NCI-H1105 treated with DMSO at 0.1 percent for 48 hours (cell line): Measurements from ENCODE around the gene WASL.
A peak's percentile ranks its signal among the peaks of the same experiment; 100 is the strongest.

Experiments used
- DNase-seq: peaks from one replicate; lab custom pipeline; 2025; lab: John Stamatoyannopoulos, UW

Gene WASL

GRCh38 chr7:123690550-123690949, 58.3 kb downstream of the WASL start:
- DNase-seq = no peak

DNA sequence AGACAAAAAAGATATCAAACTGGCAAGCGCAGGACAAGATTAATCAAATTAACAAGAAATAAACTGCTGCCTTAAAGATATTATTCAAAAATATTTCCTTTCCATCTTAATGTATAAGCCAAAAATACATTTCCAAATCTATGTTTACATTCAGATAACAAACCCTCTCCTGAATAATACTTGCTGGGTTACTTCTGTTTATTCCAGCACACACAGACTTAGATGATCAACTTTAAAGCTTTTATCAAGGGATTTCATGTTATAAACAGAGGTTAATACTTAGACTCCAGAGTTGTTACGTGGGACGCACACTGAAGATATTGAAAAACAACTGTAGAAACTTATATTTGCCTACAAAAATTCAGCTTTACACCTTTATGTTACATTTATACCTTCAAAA, 59.6 kb downstream of the WASL start:
- DNase-seq = no peak

DNA sequence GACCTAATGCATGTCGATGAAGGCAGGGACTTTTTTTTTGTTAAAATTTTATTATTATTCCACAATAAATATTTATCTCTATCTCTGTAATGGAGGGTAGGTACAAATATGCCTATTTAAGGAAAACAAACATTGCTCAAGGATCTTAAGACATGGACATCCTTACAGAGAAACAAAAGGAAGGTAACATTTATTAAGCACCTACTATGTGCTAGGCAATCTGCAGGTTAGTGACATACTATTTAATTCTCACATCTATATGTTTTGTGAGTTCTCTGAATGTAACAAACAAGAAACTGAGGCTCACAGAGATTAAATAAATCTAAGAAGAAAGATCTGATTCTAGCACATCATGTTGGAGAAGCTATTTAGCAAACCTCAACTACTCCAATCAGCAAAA, 61.1 kb downstream of the WASL start:
- DNase-seq = no peak

DNA sequence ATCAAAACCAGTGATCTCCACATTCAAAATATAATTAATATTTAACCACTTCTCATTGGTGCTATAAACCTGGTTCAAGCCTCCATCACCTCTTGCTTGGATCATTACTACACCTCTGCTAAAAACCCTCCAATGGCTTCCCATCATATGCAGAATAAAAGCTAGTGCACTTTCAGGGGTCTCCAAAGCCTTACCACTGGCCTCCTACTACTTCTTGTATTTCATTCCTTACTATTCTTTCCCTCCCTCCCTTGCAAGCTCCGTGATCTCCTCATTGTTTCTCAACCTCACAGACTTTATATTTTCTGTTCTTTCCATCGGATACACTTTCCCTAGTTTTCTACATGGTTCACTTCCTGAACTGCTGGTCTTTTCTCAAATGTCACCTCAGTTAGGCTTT, 61.6 kb downstream of the WASL start:
- no peak for DNase-seq

DNA sequence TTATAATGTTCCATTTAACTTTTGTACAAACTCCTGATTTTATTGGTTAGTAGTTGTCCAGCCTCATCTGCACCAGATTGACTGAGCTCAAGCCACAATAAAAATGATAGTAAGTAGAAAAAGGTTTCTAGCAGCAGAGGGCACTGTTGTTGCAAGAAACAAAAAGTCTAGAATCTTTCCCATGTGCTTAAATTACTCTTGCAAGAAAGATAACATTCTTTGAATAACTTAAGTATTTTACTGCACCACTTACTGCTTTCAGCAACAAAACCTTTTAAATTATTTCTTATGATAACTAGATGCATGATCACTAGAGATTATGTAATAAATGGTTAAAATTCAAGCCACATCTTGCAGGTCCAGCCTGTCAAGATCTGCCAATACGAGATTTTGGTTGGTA, 66.1 kb downstream of the WASL start:
- DNase-seq = peak; percentile 27

- no peak for DNase-seq
These were observed 67.2 kb downstream of the WASL start for GRCh38 chr7:123681561-123681960.

DNA sequence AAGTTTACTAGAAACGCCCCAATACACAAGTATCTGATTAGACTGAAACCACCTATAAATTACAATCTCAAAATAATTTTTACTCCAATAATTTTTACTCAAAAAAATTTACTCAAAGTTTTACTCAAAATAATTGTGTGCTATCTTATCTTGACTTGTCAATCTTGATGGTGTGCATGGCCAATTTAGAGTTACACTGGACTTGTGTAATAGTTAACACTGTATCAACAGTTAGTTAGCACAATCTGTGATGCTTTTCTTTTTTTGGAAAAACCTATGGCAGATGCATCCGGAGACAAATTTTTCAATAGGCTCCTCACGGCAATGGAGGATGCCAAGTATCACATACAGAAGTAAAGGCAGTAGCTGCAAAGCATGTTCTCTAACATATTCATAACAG, 68.2 kb downstream of the WASL start:
- DNase-seq = no peak

DNA sequence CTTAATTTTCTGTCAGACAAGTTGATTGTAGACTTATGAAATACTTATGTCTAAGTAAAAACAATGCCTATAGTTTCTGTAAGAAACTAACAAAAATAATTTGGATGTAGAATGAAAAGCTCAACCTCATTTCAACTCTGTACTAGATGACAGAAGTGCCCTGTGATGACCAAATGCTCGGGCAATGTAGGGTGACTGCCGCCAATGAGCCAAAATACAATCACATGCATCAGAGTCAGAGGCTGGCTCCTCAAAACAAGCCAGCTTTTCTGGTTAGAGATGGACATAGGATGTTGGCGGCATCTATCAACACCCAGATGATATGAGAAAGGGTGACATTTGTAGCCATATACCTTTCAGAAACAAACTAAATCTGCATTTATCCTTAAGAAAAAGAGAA, 69.2 kb downstream of the WASL start:
- no peak for DNase-seq

DNA sequence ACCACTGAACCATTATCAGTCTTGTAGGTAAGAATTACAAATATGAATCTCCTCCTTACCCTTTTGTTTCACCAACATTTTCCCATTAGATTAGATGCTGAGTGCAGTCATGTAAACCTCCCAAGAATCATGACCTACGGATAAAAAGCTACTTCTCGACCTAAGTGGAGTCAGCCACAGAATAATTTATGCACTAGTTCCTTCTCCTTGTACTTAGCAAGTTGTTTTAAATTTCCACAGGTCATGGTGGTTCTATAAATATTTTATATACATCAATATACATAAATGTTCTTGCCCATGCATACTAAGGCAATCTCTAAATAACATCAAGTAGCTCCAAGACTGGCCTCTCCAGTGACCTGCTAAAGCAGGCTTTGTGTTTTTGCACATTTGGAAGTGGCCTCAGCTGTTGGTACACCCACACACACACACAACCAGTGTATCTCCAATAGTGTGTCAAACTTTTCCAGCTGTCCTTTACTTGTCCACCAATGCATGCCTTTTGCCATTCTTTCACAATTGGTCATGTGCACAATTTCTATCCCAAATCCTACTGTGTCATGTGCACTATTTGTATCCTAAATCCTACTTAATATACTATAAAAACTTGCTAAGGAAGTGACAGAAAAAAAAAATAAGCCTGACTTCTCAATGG, 71.6 kb downstream of the WASL start:
- DNase-seq = no peak

GRCh38 chr7:123675181-123675473, 73.7 kb downstream of the WASL start:
- no peak for DNase-seq

DNA sequence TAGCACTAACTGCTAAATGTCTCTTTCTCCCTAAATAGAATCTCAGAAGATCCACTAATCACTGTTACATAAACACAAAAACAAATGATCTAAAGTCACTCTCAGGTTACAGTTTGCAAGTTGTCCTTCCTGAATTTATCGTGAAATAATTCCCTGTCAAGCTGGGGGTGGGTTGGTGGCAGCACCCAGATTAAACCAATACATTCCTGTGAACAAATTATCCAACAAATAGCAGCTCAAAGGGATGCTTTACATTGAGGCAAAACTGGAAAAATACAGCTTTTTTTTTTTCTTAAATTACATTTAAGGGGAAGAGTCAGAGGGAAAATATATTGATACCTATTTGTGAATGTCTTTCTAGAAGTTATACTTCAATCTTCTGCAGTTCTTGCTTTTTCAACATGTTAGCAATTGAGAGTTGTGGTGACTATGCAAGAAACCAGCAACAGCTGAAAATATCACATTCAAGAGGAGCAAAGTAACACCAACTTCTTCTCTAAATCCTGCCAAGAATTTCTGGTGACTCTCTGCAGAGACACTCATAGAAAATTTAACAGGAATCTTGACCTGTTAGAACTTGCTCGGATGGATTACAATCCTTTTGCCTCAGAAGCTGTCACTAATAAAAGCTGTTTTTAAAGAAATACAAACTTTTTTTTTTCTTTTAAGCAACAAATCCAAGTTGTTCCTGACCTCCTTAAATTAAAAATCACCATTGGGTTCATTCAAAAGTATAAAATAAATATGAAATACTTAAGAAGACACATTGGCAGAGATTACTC, 74.2 kb downstream of the WASL start:
- no peak for DNase-seq

DNA sequence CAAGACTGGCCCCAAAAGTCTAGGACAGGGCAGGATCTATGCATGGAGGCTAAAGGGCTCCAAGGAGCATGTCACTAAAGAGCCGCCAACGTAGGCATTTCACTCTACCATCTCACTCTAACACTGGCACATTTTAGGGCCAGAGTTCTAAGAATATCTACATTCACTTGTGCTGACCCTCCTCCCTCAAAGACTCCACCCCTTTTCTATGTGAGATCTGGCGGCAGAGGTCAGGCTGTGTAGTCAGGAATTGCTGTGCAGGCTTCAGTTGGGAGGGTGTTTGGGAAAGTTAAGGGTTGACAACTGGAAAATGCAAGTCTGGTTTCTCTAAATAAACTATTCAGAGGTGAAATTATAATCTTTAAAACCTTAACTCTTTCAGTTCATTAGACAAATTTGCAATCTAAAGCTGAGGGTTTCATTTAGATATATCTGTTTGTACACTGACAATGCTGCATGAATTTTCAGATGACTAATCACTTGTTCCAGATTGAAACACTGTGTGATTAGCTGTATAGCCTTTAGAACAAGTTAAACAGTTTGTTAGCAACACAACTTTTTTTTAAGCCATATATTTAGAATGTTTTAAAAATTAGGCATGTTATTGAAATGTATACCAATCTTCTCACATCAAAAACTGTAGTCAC, 74.9 kb downstream of the WASL start:
- no peak for DNase-seq

- no peak for DNase-seq
These were observed 75.6 kb downstream of the WASL start for GRCh38 chr7:123673137-123673732.

GRCh38 chr7:123669485-123669884, 79.3 kb downstream of the WASL start:
- DNase-seq = no peak

DNA sequence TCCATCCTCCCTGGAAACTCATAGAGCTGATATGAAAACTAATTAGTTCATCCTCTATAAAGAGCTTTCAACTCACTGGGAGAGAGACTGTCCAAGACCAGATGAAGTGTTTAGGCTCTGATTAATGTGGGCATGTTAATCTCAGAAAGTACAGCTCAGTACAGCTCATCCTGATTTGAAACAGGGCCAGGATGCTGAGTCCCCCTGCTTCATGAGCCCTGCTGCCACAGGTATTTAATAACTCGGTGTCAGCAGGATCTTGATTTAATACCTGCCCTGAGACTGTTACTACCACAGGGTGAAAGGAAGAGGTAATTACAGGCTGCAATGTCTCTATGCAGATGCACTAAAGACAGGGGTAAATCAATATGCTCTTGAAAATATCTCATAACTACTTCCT, 82.3 kb downstream of the WASL start:
- DNase-seq = no peak

- DNase-seq = no peak
These were observed 82.9 kb downstream of the WASL start for GRCh38 chr7:123665896-123666295.

DNA sequence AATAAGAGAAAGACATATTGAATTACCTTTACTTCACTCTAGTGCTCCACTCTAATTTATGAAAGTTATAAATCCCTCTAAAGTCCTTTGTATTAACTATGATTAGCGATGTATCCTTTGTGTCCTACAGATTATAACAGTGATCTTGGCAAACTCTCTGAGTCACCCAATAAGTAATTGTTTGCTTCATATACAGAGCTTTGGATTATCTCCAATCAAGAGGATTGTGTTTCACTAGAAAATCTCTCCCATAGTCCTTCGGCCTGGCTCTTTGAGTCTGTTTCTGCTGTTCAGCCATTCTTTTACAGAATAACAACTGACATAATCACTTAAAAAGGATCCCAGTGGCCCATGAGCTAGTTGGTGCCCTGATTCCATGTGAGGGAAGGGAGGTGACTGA, 83.6 kb downstream of the WASL start:
- no peak for DNase-seq

DNA sequence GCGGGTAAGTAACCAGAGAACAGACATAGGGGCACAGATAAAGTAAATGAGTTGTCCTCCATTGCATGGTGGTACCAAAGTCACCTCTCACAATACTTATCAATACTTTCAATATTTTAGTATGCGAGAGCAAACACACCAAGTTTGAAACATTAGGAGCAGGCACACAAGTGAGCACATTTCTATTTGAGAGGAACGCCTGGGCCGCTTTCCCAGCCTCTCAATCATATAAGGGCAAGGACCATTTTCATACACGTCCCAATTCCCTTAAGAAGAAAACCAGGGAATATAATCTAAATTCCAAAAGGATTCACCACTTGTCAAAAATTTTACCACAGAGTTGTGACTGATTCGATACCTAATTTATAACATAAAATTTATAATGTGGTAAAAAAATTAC, 85.6 kb downstream of the WASL start:
- no peak for DNase-seq

DNA sequence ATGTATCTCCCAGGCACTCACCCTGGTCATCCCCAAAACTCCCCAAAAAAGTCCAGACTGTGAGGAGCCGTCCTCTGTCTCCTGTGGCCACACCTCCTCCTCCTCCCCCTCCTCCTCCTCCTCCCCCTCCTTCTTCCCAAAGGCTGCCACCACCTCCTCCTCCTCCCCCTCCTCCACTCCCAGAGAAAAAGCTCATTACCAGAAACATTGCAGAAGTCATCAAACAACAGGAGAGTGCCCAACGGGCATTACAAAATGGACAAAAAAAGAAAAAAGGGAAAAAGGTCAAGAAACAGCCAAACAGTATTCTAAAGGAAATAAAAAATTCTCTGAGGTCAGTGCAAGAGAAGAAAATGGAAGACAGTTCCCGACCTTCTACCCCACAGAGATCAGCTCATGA, 86.0 kb downstream of the WASL start:
- DNase-seq = no peak

GRCh38 chr7:123662293-123662692, 86.5 kb downstream of the WASL start:
- no peak for DNase-seq

- DNase-seq = no peak
These were observed 87.0 kb downstream of the WASL start for GRCh38 chr7:123661765-123662164.

DNA sequence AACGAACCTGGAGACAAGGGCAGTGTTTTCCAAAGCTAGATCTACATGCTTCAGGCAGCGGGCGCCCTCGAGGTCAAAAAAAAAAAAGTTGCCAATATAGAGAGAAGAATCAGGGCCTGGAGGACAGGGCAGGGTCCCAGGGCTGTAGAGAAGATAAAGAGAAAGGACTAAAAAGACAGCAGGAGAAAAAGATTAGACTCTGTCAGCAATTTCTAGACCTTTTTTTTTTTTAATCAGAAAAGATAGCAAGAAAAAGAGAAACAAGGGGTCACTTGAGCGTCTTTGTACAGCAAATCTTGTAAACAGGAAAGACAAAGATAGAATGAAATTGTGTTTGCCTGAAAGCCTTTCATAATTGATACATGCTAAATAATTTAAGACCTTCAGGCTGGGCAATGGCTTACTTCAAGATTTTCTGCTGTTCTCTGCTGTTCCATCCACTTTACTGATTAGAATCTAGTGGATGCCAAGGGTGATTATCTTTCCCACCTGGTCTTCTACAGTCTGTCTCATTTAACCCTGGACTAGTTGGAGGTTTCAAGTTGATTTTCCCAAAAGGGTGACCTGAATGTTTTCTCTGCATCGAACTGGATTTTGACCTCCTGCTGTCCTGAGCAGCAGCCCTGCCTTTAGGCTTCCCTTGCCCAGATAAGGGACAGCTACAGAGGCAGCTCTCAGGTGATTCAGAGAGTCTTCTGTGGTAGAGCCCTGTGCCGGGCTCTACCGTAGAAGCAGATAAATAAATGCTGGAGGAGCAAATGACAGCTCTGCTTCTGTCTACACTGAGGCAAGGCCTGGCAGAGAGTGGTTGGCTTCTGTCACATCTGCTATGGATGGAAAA, 88.1 kb downstream of the WASL start:
- no peak for DNase-seq
